ENCODE measurements around the gene ANKRD28. TPM values are rescaled to one million over a fixed set of nuclear protein-coding genes. Genes with fewer than 3 reads are reported as not detected.
A peak's percentile ranks its signal among the peaks of the same experiment; 100 is the strongest.

ANKRD28 gene
- total RNA-seq, 2 donors from 2014 or later = 45.3 to 46.1 TPM

DNA sequence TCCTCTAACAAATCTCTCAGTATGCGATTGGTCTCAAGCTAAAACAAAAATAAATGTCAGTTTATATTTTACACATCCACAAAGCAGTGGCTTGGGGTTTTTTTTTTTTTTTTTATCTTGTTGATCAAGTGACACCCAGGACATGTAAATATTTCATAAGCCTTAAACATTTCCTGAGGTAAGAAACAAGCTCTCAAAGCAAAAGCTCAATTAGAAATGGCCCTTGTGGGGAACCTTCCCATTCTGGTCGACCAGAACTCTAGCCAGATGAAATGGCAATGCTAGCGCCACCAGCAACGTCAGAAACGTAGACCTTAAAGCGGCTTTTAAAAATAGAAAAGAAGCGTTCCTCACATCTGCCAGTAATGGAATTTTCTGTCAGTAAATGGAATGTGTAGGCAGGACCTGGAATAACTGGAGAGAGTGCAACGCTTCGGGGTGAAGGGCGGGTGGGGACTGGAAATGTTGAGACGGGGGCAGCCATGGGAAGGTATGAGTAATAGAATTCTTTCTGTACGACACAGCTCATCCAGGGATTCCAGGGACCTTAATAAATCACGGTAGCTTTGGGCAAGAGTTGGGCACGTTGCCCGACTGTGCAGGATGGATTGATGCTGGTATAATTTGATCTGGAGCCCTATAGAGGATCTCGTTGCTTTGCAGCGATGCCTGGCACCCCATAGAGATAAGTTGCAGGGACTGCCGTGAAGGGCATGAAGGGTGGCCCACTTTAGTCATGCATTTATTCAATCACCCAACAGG, 151.9 kb downstream of the ANKRD28 start:
- H3K27ac Mint-ChIP-seq = no peak overlapping the region

DNA sequence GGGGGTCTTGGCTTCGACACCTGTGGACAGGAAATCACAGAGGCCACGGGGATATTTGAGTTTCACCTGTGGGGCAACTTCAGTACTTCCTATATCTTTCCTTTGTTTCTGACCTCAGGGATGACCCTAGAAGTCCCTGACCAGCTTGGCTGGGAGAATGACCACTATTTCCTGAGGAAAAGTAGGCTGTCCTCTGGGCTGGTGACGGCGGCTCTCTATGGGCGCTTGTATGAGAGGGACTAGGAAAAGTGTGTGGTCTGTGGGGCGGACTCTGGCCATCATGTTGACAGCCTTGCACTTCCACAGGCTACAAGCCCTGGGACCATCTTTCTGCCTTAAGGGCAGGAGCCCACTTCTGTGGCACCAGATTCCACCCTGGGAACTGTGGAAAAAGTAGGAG, 152.5 kb downstream of the ANKRD28 start:
- peaks cover 6% of the 10 kb centered on the region for H3K27me3 Mint-ChIP-seq (ENCODE audit: low read depth)
- DNase-seq = no peak
- H3K4me1 Mint-ChIP-seq (ENCODE audit: low read depth) = peaks cover 57% of the 10 kb centered on the region
- H3K4me3 Mint-ChIP-seq = no peak overlapping the region
- ATAC-seq (replicated peaks in 1 of 2) = no peak
- H3K36me3 Mint-ChIP-seq (ENCODE audit: insufficient read depth in 2 of 2) = peaks cover 4% of the 10 kb centered on the region in 2 donors
- no peak overlapping the region for H3K27ac Mint-ChIP-seq
- peaks cover 2% of the 10 kb centered on the region in 2 donors for H3K9me3 Mint-ChIP-seq

More for the DNA sequence above, 151.9 kb downstream of the ANKRD28 start:
- H3K4me1 Mint-ChIP-seq (ENCODE audit: low read depth) = peaks cover 57% of the 10 kb centered on the region
- peaks cover 13% of the 10 kb centered on the region for H3K27me3 Mint-ChIP-seq (ENCODE audit: low read depth)
- peaks cover 2% of the 10 kb centered on the region in 2 donors for H3K9me3 Mint-ChIP-seq
- H3K36me3 Mint-ChIP-seq (ENCODE audit: insufficient read depth in 2 of 2) = peaks cover 4 to 6% of the 10 kb centered on the region in 2 donors
- no peak for ATAC-seq (replicated peaks in 1 of 2)
- no peak overlapping the region for H3K4me3 Mint-ChIP-seq
- DNase-seq = no peak

DNA sequence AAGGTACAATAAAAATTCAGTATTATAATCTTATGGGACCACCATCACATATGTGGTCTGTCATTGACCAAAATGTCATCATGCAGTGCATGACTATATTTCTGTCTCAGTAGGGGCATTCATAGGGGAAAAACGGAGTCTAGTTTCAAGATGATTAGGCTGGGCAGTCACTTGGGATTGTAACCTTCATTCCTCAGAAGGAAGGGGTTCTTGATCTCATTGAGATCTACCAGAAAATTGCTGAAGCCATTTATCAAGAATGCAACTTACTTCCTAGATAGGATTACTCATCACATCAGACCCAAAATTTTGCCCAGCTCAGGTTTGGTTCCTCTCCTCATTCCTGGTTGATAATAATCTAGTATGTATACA, 158.9 kb downstream of the ANKRD28 start:
- no peaks in the 10 kb centered on the region for H3K9me3 Mint-ChIP-seq
- no peak overlapping the region for H3K4me3 Mint-ChIP-seq
- DNase-seq (peak in 1 of 2 donors; percentile 22), ATAC-seq (replicated peaks in 1 of 2) (peak; percentile 23 to 48)
- H3K36me3 Mint-ChIP-seq (ENCODE audit: insufficient read depth in 2 of 2) = peaks cover 0 to 2% of the 10 kb centered on the region in 2 donors
- peaks cover 54% of the 10 kb centered on the region for H3K4me1 Mint-ChIP-seq (ENCODE audit: low read depth)
- H3K27me3 Mint-ChIP-seq (ENCODE audit: low read depth) = no peaks in the 10 kb centered on the region
- H3K27ac Mint-ChIP-seq = no peak overlapping the region

GRCh38 chr3:15638193-15638890, 159.4 kb downstream of the ANKRD28 start:
- Mint-ChIP-seq H3K4me3 (peak overlapping the region; percentile 33 to 51), H3K27ac (peak overlapping the region; percentile 89), H3K4me1 (ENCODE audit: low read depth) (peaks cover 59% of the 10 kb centered on the region), H3K27me3 (ENCODE audit: low read depth) (no peaks in the 10 kb centered on the region), H3K9me3 (no peaks in the 10 kb centered on the region), H3K36me3 (ENCODE audit: insufficient read depth in 2 of 2) (peaks cover 0 to 2% of the 10 kb centered on the region in 2 donors)
- peak; percentile 25 to 36 for ATAC-seq (replicated peaks in 1 of 2)
- DNase-seq = peak in 1 of 2 donors; percentile 35

DNA sequence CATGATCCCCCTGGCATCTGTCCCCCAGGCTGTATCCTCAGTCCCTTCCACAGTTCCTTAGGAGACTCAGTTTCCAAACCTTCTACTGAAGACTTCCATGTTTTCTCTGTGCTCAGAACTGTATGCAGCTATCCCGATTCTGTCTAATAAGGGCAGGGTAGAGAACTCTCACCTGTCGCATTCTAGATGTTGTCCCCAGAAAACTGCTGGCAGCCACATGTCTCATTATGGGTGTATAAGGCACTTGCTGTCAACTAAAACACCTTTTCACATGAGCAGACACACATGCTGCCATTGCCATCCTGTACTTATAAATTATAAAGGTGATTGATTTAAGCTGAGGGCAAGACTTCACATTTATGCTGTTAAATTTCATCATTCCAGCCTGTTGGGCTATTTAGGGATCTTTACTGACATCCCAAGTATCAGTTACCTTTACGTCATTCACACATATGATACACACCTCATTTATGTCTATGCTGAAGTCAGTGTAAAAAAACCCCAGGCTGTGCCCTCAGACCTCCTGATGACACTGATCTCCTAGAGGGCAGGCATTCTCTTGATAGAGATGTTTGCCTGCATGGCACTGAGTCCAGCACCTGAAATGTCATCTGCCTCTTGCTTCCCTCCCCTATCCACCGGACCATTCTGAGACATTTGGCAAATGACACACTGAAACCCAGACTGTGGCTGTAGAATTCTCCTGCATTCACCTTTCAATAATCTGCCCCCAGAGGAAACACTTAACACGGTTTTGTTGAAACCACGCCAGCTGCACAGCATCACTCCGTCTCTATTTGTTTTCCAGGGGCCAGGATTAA, 160.4 kb downstream of the ANKRD28 start:
- Mint-ChIP-seq H3K4me1 (ENCODE audit: low read depth) (peaks cover 61% of the 10 kb centered on the region), H3K9me3 (no peaks in the 10 kb centered on the region), H3K27ac (peak overlapping the region; percentile 89), H3K27me3 (ENCODE audit: low read depth) (no peaks in the 10 kb centered on the region), H3K4me3 (peak overlapping the region; percentile 33 to 51), H3K36me3 (ENCODE audit: insufficient read depth in 2 of 2) (peaks cover 0 to 2% of the 10 kb centered on the region in 2 donors)
- ATAC-seq (replicated peaks in 1 of 2) = peak; percentile 50 to 52
- DNase-seq = peak; percentile 35 to 41

GRCh38 chr3:15636028-15636709, 161.6 kb downstream of the ANKRD28 start:
- no peaks in the 10 kb centered on the region for H3K9me3 Mint-ChIP-seq
- DNase-seq (peak; percentile 63 to 67), ATAC-seq (replicated peaks in 1 of 2) (peak; percentile 78 to 83)
- H3K27me3 Mint-ChIP-seq (ENCODE audit: low read depth) = no peaks in the 10 kb centered on the region
- H3K27ac Mint-ChIP-seq = peak overlapping the region; percentile 95
- H3K36me3 Mint-ChIP-seq (ENCODE audit: insufficient read depth in 2 of 2) = peaks cover 0 to 2% of the 10 kb centered on the region in 2 donors
- H3K4me3 Mint-ChIP-seq = peak overlapping the region; percentile 74 to 87
- H3K4me1 Mint-ChIP-seq (ENCODE audit: low read depth) = peaks cover 67% of the 10 kb centered on the region

DNA sequence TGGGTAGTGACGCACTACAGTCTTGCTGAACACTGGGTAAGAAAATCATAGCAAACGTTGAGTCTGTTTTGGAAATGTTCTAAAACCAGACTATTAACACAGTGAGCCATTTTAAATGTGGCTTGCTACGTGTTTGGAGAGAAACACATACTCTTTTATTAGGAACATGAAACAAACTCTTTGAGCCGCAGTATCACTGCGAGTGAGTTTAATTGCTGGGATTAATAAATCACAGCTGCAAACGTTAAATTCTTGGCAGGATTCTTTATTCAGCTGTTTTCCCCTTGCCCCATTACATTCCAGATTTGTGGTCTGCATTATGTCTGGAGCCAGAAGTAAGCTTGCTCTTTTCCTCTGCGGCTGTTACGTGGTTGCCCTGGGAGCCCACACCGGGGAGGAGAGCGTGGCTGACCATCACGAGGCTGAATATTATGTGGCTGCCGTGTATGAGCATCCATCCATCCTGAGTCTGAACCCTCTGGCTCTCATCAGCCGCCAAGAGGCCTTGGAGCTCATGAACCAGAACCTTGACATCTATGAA, 162.6 kb downstream of the ANKRD28 start:
- peak overlapping the region; percentile 20 for H3K27ac Mint-ChIP-seq
- H3K4me3 Mint-ChIP-seq = no peak overlapping the region
- no peak for DNase-seq
- ATAC-seq (replicated peaks in 1 of 2) = no peak
- H3K36me3 Mint-ChIP-seq (ENCODE audit: insufficient read depth in 2 of 2) = peaks cover 0 to 2% of the 10 kb centered on the region in 2 donors
- no peaks in the 10 kb centered on the region for H3K9me3 Mint-ChIP-seq
- no peaks in the 10 kb centered on the region for H3K27me3 Mint-ChIP-seq (ENCODE audit: low read depth)
- peaks cover 76% of the 10 kb centered on the region for H3K4me1 Mint-ChIP-seq (ENCODE audit: low read depth)

DNA sequence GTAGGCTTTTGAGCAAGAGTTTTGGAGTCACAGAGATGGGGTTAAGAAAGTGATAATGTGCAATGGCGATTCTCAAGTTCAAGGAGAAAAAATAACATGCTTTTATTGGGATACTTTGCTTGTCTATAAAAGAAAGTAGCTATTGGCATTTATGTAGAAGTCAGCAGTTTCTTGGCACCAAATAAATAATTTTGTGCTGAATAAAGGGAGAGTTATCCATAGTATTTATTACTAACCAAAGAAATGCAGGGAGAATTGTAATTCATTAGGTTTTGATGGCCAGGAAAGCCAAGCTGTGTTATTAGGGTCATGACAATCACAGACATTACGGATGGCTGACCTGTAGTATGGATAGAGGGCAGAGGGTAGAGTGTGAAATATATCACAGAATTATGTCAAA, 163.1 kb downstream of the ANKRD28 start:
- no peak for ATAC-seq (replicated peaks in 1 of 2)
- H3K27me3 Mint-ChIP-seq (ENCODE audit: low read depth) = no peaks in the 10 kb centered on the region
- peak overlapping the region; percentile 20 for H3K27ac Mint-ChIP-seq
- H3K4me1 Mint-ChIP-seq (ENCODE audit: low read depth) = peaks cover 81% of the 10 kb centered on the region
- H3K4me3 Mint-ChIP-seq = no peak overlapping the region
- no peak for DNase-seq
- peaks cover 0 to 2% of the 10 kb centered on the region in 2 donors for H3K36me3 Mint-ChIP-seq (ENCODE audit: insufficient read depth in 2 of 2)
- no peaks in the 10 kb centered on the region for H3K9me3 Mint-ChIP-seq

DNA sequence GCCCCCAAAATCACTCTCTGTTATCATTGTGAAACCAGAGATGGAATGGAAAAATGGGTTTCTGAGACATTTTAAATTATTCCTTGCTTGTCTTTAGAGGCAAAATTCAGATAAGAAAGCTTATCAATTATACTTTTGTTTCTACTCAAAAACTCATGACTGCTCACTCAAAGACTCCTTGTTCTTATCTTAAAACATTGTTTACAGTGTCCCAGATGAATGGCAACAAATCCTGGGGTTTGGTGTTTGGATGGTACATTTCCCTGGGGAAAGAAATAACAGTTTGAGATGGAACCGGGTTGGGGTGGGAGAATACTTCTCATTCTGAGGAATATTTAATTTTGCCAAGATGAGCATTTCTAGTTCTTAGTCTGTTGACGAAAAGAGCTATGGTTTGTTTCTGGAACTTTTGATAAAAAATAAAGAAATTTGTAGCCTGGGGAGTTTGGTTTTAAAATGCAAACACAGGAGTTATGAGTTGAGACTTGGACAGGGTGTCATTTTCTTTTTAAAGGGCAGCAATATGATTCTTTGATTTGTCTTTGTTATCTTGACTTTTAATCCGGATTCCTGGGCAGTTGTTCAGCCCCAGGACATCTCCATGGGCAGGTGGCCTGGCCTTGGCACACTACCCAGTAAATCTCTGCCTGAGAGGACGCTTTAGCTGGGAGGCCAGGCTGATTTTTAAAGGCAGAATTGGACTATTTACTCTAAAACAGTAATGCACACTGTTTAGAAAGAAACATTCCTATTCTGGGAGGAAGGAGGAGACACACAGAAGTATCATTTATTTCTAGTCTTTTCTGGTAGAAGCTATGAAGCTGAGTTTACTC, 163.8 kb downstream of the ANKRD28 start:
- Mint-ChIP-seq H3K4me3 (no peak overlapping the region), H3K36me3 (ENCODE audit: insufficient read depth in 2 of 2) (peaks cover 0 to 2% of the 10 kb centered on the region in 2 donors), H3K4me1 (ENCODE audit: low read depth) (peaks cover 85% of the 10 kb centered on the region), H3K27me3 (ENCODE audit: low read depth) (no peaks in the 10 kb centered on the region), H3K27ac (no peak overlapping the region), H3K9me3 (no peaks in the 10 kb centered on the region)
- DNase-seq (no peak), ATAC-seq (replicated peaks in 1 of 2) (no peak)

GRCh38 chr3:15633159-15633558, 164.6 kb downstream of the ANKRD28 start:
- no peaks in the 10 kb centered on the region for H3K9me3 Mint-ChIP-seq
- peaks cover 79% of the 10 kb centered on the region for H3K4me1 Mint-ChIP-seq (ENCODE audit: low read depth)
- peak overlapping the region; percentile 18 for H3K27ac Mint-ChIP-seq
- peaks cover 0 to 2% of the 10 kb centered on the region in 2 donors for H3K36me3 Mint-ChIP-seq (ENCODE audit: insufficient read depth in 2 of 2)
- ATAC-seq (replicated peaks in 1 of 2) (no peak), DNase-seq (no peak)
- no peaks in the 10 kb centered on the region for H3K27me3 Mint-ChIP-seq (ENCODE audit: low read depth)
- peak overlapping the region in 1 of 2 donors; percentile 25 for H3K4me3 Mint-ChIP-seq

- DNase-seq (no peak), ATAC-seq (replicated peaks in 1 of 2) (no peak)
- H3K4me3 Mint-ChIP-seq = no peak overlapping the region
- H3K9me3 Mint-ChIP-seq = no peaks in the 10 kb centered on the region
- H3K27me3 Mint-ChIP-seq (ENCODE audit: low read depth) = no peaks in the 10 kb centered on the region
- H3K36me3 Mint-ChIP-seq (ENCODE audit: insufficient read depth in 2 of 2) = peaks cover 0 to 2% of the 10 kb centered on the region in 2 donors
- H3K4me1 Mint-ChIP-seq (ENCODE audit: low read depth) = peaks cover 70% of the 10 kb centered on the region
- H3K27ac Mint-ChIP-seq = no peak overlapping the region
Observed at GRCh38 chr3:15632212-15632580, 165.6 kb downstream of the ANKRD28 start.
